ENCODE measurements around the gene C1orf35. TPM values are rescaled to one million over a fixed set of nuclear protein-coding genes. Genes with fewer than 3 reads are reported as not detected.

The C1orf35 gene
- total and polyA plus RNA-seq, 2 experiments from 2014 or later, result 14.0 to 67.6 TPM

GRCh38 chr1:228117335-228117734 is 14.2 kb upstream of the C1orf35 start (continued):
- TF ChIP-seq STAT1 (IDR thresholded peaks at IDR 0.05; ENCODE audit: unreplicated experiment), result no peak
- no peak for TF ChIP-seq ZNF114 (CRISPR knock-in tag; IDR thresholded peaks at IDR 0.05)
- TF ChIP-seq EZH2 (IDR thresholded peaks at IDR 0.05; ENCODE audit: low read depth, unreplicated experiment), result no peak
- TF ChIP-seq JUNB (IDR thresholded peaks at IDR 0.05; ENCODE audit: unreplicated experiment), result no peak
- TF ChIP-seq EZH2phosphoT487 (IDR thresholded peaks at IDR 0.05; ENCODE audit: unreplicated experiment), result no peak
- no peak for TF ChIP-seq CREB1 (CRISPR knock-in tag; IDR thresholded peaks at IDR 0.05; ENCODE audit: low read depth)
- TF ChIP-seq ETS1 (IDR thresholded peaks at IDR 0.05), result no peak

GRCh38 chr1:228114827-228115226 is 11.7 kb upstream of the C1orf35 start:
- Histone ChIP-seq H3K27me3 (ENCODE audit: insufficient read depth) (peaks cover 7% of the 10 kb centered on the region; the same call in 1 of the 2 replicates), H3K4me3 (no peak overlapping the region), H3K9me2 (ENCODE audit: insufficient read depth) (0 out of 2 replicates have a peak, but pooled peaks cover 4% of the 10 kb centered on the region), H3F3A (replicated peaks; ENCODE audit: low read depth) (no peaks in the 10 kb centered on the region), H4K20me1 (replicated peaks; ENCODE audit: insufficient read depth) (no peaks in the 10 kb centered on the region), H2AFZ (no peak overlapping the region), H3K4me2 (no peak overlapping the region), H3K79me2 (replicated peaks; ENCODE audit: insufficient read depth) (no peaks in the 10 kb centered on the region), H3K27ac (ENCODE audit: low read depth) (no peak overlapping the region), H3K4me1 (ENCODE audit: insufficient read depth) (no peaks in the 10 kb centered on the region), H3K36me3 (ENCODE audit: insufficient read depth) (no peaks in the 10 kb centered on the region)
- no peak overlapping the region for H3K27ac Mint-ChIP-seq
- no peak overlapping the region for H3K4me3 Mint-ChIP-seq
- peaks cover 41% of the 10 kb centered on the region for H3K9me3 Mint-ChIP-seq
- H3K4me1 Mint-ChIP-seq, result peaks cover 5% of the 10 kb centered on the region
- DNase-seq (ENCODE audit: low spot score) (no peak), ATAC-seq (no peak)
- peaks cover 9% of the 10 kb centered on the region; the same call in 2 of the 3 replicates for H3K36me3 Mint-ChIP-seq (ENCODE audit: low read depth)
- H3K27me3 Mint-ChIP-seq (ENCODE audit: insufficient read depth, low read depth, poor library complexity), result peaks cover 14% of the 10 kb centered on the region
- TF ChIP-seq ZNF331 (CRISPR knock-in tag; IDR thresholded peaks at IDR 0.05; ENCODE audit: low read depth) (no peak), EZH2 (IDR thresholded peaks at IDR 0.05; ENCODE audit: low read depth, unreplicated experiment) (no peak), ETS1 (IDR thresholded peaks at IDR 0.05) (no peak), ZNF462 (CRISPR knock-in tag; IDR thresholded peaks at IDR 0.05) (no peak), REST (IDR thresholded peaks at IDR 0.05; ENCODE audit: unreplicated experiment) (no peak), NANOG (IDR thresholded peaks at IDR 0.05; ENCODE audit: borderline replicate concordance) (no peak), POLR2AphosphoS5 (IDR thresholded peaks at IDR 0.05; ENCODE audit: low read depth) (no peak), JUNB (IDR thresholded peaks at IDR 0.05; ENCODE audit: unreplicated experiment) (no peak), CREB1 (CRISPR knock-in tag; IDR thresholded peaks at IDR 0.05; ENCODE audit: low read depth) (no peak), EZH2phosphoT487 (IDR thresholded peaks at IDR 0.05; ENCODE audit: unreplicated experiment) (no peak)
